Measurements from ENCODE around the gene TEF. TPM values are rescaled to one million over a fixed set of nuclear protein-coding genes. Genes with fewer than 3 reads are reported as not detected.

Gene TEF
- total RNA-seq, 4 donors from 2014 or later = 15.9 to 41.1 (median 22.9) TPM

GRCh38 chr22:41410311-41410751 lies 28.6 kb downstream of the TEF start:
- no peak overlapping the region for H3K4me3 ChIP-seq (replicated peaks in 1 of 3)
- no peaks in the 10 kb centered on the region for H3K9me3 ChIP-seq
- TF ChIP-seq POLR2A (IDR thresholded peaks at IDR 0.05) = peak in 1 of 2 donors; percentile 76
- TF ChIP-seq CTCF (IDR thresholded peaks at IDR 0.05) = no peak
- 38 to 41% methylated on average over 3 to 7 of the region's 7 CpGs for WGBS, 2 donors
- intact Hi-C loops (cut with DNase I) = no loop called here
- DNase-seq = peak; percentile 94 to 96
- peak overlapping the region; percentile 98 to 100 (median 99) for H3K27ac ChIP-seq
- no peaks in the 10 kb centered on the region for H3K27me3 ChIP-seq
- peaks cover 58 to 59% of the 10 kb centered on the region in 2 donors for H3K4me1 ChIP-seq
- H3K36me3 ChIP-seq = no peaks in the 10 kb centered on the region

GRCh38 chr22:41411021-41411851 lies 29.5 kb downstream of the TEF start:
- H3K27me3 ChIP-seq = no peaks in the 10 kb centered on the region
- TF ChIP-seq CTCF (IDR thresholded peaks at IDR 0.05) (no peak), POLR2A (IDR thresholded peaks at IDR 0.05) (peak in 1 of 2 donors; percentile 66)
- 64 to 76% methylated on average over 10 to 11 of the region's 11 CpGs for WGBS, 2 donors
- H3K4me1 ChIP-seq = peaks cover 63 to 68% of the 10 kb centered on the region in 2 donors
- intact Hi-C loops (cut with DNase I) = no loop called here
- H3K36me3 ChIP-seq = no peaks in the 10 kb centered on the region
- peak; percentile 80 to 85 for DNase-seq
- H3K27ac ChIP-seq = peak overlapping the region; percentile 98 to 100 (median 99)
- no peaks in the 10 kb centered on the region for H3K9me3 ChIP-seq
- H3K4me3 ChIP-seq (replicated peaks in 1 of 3) = no peak overlapping the region

GRCh38 chr22:41415554-41415953 lies 33.8 kb downstream of the TEF start:
- intact Hi-C loops (cut with DNase I) = no loop called here
- 93 to 98% methylated on average over 4 of the region's 4 CpGs for WGBS, 2 donors
- peaks cover 68 to 73% of the 10 kb centered on the region in 2 donors for H3K4me1 ChIP-seq

DNA sequence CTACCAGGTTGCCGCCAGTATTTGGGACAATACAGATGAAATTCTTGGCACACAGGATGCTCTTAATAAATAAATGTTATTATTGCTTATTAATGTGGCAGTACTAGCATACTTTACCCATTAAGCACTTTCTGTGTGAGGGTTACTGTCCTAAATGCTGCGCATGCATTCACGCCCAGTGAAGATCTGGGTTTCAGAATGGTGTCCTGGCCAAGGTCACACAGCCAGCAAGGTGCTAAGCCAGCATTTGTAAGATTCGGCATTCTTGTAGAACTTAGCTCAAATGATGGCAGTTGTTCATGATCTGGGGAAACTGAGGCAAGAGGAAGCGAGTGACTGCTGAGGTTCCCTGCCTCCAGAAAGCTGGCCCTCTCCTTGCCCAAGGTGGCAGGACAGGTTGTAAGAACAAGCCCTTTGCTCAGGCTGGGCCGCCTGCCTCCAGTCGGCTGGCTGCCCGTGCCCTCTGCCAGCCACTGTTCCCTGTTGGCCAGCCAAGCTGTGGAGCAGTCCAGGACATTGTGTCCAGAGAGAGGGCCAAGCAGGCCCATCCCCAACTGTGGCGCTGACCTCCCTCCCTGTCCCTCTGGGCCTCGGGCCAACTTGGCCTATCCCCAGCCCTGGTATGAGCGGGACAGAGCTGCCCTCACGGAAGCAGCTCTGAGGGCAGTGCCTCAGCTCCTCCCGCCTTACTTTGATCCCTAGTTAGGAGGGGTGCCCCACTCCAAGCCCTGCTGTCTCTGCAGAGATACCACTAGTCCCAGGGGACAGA lies 36.1 kb downstream of the TEF start:
- peak; percentile 99 to 100 for DNase-seq
- H3K27me3 ChIP-seq = no peaks in the 10 kb centered on the region
- no peak overlapping the region for H3K4me3 ChIP-seq (replicated peaks in 1 of 3)
- WGBS, 2 donors = 37 to 56% methylated on average over 8 to 11 of the region's 13 CpGs
- intact Hi-C loops (cut with DNase I) = no loop called here
- TF ChIP-seq CTCF (IDR thresholded peaks at IDR 0.05) (no peak), POLR2A (IDR thresholded peaks at IDR 0.05) (peak; percentile 49 to 94)
- H3K27ac ChIP-seq = peak overlapping the region; percentile 98 to 100 (median 99)
- no peaks in the 10 kb centered on the region for H3K36me3 ChIP-seq
- peaks cover 48 to 62% of the 10 kb centered on the region in 2 donors for H3K4me1 ChIP-seq
- no peaks in the 10 kb centered on the region for H3K9me3 ChIP-seq

More at GRCh38 chr22:41415554-41415953, 33.8 kb downstream of the TEF start:
- no peak for DNase-seq
- peak overlapping the region; percentile 98 to 100 (median 99) for H3K27ac ChIP-seq
- no peaks in the 10 kb centered on the region for H3K27me3 ChIP-seq
- H3K4me3 ChIP-seq (replicated peaks in 1 of 3) = peak overlapping the region in 1 of 3 donors; percentile 58
- H3K9me3 ChIP-seq = no peaks in the 10 kb centered on the region
- TF ChIP-seq POLR2A (IDR thresholded peaks at IDR 0.05) = no peak
- no peaks in the 10 kb centered on the region for H3K36me3 ChIP-seq

- WGBS, 2 donors = 95 to 98% methylated on average over 9 of the region's 9 CpGs
- Histone ChIP-seq H3K4me3 (replicated peaks in 1 of 3) (no peak overlapping the region), H3K36me3 (no peaks in the 10 kb centered on the region), H3K27ac (peak overlapping the region; percentile 93 to 99 (median 98)), H3K27me3 (no peaks in the 10 kb centered on the region), H3K9me3 (no peaks in the 10 kb centered on the region), H3K4me1 (peaks cover 52 to 62% of the 10 kb centered on the region in 2 donors)
- no peak for DNase-seq
- intact Hi-C loops (cut with DNase I) = no loop called here
- TF ChIP-seq POLR2A (IDR thresholded peaks at IDR 0.05) (no peak), CTCF (IDR thresholded peaks at IDR 0.05) (no peak)
Measured at GRCh38 chr22:41418717-41419116, 37.0 kb downstream of the TEF start.

All from thyroid gland (tissue), 4 donors.